ENCODE results near the gene YAP1.

Gene YAP1

GRCh38 chr11:102202972-102203371, 92.7 kb downstream of the YAP1 start:
- DNase-seq, result no peak

- no peak for DNase-seq
Observed at GRCh38 chr11:102204174-102204573, 93.9 kb downstream of the YAP1 start.

GRCh38 chr11:102205805-102206204, 95.6 kb downstream of the YAP1 start:
- DNase-seq, result no peak

GRCh38 chr11:102208835-102209234, 98.6 kb downstream of the YAP1 start:
- no peak for DNase-seq

- DNase-seq, result no peak
Observed at GRCh38 chr11:102214623-102215022, 104.4 kb downstream of the YAP1 start.

GRCh38 chr11:102216433-102217075, 106.3 kb downstream of the YAP1 start:
- no peak for DNase-seq

GRCh38 chr11:102220728-102221467, 110.7 kb downstream of the YAP1 start:
- no peak for DNase-seq

GRCh38 chr11:102223859-102224258, 113.6 kb downstream of the YAP1 start:
- DNase-seq, result no peak

GRCh38 chr11:102225689-102226568, 115.7 kb downstream of the YAP1 start:
- no peak for DNase-seq

GRCh38 chr11:102226702-102227490, 116.6 kb downstream of the YAP1 start:
- DNase-seq, result no peak

GRCh38 chr11:102229510-102230123, 119.4 kb downstream of the YAP1 start:
- DNase-seq, result no peak

- no peak for DNase-seq
Observed at GRCh38 chr11:102230186-102230585, 119.9 kb downstream of the YAP1 start.

GRCh38 chr11:102230911-102231310, 120.7 kb downstream of the YAP1 start:
- no peak for DNase-seq

- DNase-seq, result no peak
Observed at GRCh38 chr11:102234779-102235439, 124.7 kb downstream of the YAP1 start.

GRCh38 chr11:102237096-102237735, 127.0 kb downstream of the YAP1 start:
- no peak for DNase-seq

GRCh38 chr11:102238391-102238821, 128.2 kb downstream of the YAP1 start:
- DNase-seq, result no peak

GRCh38 chr11:102239448-102239847, 129.2 kb downstream of the YAP1 start:
- no peak for DNase-seq

GRCh38 chr11:102239911-102240310, 129.7 kb downstream of the YAP1 start:
- no peak for DNase-seq

GRCh38 chr11:102240502-102240901, 130.3 kb downstream of the YAP1 start:
- DNase-seq, result no peak

GRCh38 chr11:102241026-102241425, 130.8 kb downstream of the YAP1 start:
- no peak for DNase-seq

GRCh38 chr11:102243399-102243884, 133.2 kb downstream of the YAP1 start:
- DNase-seq, result no peak

All from NCI-H345 (cell line).